ENCODE results near the gene PLXDC1. TPM values are rescaled to one million over a fixed set of nuclear protein-coding genes. Genes with fewer than 3 reads are reported as not detected.

The PLXDC1 gene
- polyA plus RNA-seq, 3 donors from 2014 or later, result 2.8 to 9.7 (median 6.8) TPM

DNA sequence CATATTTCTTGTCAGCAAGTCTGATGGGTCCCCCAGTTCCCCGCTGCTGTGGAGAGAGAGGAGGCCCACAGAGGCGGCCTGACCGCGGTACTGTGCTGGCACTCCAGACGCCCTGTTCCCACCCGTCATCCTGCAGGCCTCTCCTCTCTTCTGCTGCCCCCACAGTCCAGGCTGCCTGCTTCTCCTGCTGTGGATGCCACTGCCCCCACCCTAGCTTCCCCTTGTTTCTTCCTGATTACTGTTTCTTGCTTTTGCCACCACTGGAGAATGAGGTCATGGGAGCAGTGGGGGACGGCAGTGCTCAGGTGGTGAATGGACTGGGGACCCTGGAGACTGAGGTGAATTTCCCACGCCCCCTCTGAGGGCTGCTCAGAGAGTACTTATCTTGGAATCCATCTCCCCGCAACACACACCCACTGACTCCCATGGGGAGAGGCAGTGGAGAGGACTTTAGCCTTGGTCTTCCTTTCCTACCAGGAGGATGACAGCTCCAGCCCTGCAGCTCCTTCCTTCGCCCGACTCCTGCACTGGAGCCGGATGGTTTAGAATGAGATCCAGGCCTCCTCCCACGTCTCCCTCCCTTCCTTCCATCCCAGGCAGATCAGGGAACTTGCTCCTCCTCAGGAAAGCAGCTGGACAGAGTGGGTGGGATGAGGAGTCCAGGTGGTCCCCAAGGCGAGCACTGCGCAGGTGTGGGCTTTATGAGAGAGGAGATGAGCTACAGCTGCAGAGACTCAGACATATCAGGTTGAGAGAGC is 60.4 kb downstream of the PLXDC1 start:
- peaks cover 0 to 1% (median 0%) of the 10 kb centered on the region in 6 donors for H3K9me3 Mint-ChIP-seq
- H3K4me1 Mint-ChIP-seq, result peaks cover 56 to 60% of the 10 kb centered on the region in 2 donors
- DNase-seq, result no peak
- peak overlapping the region in 5 of 6 donors; percentile 79 to 95 (median 87) for H3K27ac Mint-ChIP-seq
- H3K4me3 Mint-ChIP-seq, result peak overlapping the region in 3 of 5 donors; percentile 19 to 59 (median 54)
- no peaks in the 10 kb centered on the region for H3K36me3 Mint-ChIP-seq
- H3K27me3 Mint-ChIP-seq (ENCODE audit: low read depth in 3 of 3), result peaks cover 5 to 14% (median 5%) of the 10 kb centered on the region in 3 donors

DNA sequence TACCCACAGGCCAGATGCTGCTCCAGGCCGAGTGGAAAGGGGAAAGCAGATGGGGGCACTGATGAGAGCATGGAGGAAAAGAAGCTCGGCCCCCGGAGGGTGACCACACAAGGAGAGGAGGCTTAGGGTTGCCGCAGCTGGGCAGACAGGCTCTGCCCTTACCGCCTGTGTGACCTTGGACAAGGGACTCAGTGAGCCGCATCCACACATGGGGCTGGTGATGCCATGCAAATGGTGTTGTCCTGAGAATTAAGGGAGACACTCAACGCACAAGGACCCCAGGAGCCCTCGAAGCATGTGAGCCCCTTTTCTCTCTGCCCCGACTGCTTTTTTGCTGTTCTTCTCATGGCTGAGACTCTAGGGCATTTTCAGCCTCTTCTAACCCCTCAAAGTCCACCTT is 61.0 kb downstream of the PLXDC1 start:
- Mint-ChIP-seq H3K27ac (peak overlapping the region in 3 of 6 donors; percentile 45 to 92 (median 87)), H3K4me3 (peak overlapping the region in 1 of 5 donors; percentile 59), H3K4me1 (peaks cover 49 to 54% of the 10 kb centered on the region in 2 donors), H3K27me3 (ENCODE audit: low read depth in 3 of 3) (peaks cover 5 to 10% (median 5%) of the 10 kb centered on the region in 3 donors), H3K9me3 (peaks cover 0 to 1% (median 0%) of the 10 kb centered on the region in 6 donors), H3K36me3 (no peaks in the 10 kb centered on the region)
- no peak for DNase-seq

DNA sequence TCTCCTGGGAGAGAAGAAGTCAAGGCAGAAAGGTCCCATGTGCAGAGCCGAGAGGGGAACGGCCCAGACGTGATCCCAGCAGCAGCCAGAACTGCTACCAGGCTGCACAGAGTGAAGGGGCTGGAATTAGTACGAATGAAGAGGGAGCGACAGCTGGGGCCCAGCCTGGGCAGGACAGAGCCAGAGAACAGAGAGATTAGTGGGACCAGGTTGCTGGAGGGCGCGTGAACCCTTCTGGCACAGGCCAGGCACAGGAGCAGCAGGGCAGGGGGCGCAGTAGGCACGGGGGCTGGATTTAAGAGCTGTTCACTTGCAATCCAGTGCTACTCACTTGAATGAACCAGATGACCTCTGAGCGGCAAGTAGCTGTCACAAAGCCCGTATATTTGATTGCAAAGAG is 66.9 kb downstream of the PLXDC1 start:
- Mint-ChIP-seq H3K4me1 (peaks cover 12 to 19% of the 10 kb centered on the region in 2 donors), H3K27me3 (ENCODE audit: low read depth in 3 of 3) (no peaks in the 10 kb centered on the region), H3K4me3 (no peak overlapping the region), H3K27ac (no peak overlapping the region), H3K9me3 (no peaks in the 10 kb centered on the region), H3K36me3 (peaks cover 0 to 9% (median 0%) of the 10 kb centered on the region in 3 donors)
- no peak for DNase-seq

DNA sequence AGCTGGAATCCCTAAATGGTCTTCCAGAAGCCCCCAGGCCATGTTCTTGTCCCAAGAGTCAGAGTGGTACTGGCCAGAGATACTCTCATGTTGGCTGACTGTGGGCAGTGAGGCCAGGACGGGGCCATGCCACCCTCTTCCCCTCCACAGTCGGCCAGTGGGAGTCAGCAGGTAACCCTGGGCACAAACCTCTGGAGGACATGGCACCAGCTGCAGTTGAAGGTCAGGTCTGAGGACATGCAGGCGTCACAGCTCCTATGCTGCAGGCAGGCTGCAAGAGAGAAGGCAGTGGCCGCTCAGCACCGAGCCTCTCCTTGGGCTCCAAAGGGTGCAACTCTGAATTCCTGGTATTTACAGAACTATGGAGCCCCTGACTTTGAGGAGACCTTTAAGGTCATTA is 68.2 kb downstream of the PLXDC1 start:
- peaks cover 12 to 14% of the 10 kb centered on the region in 2 donors for H3K4me1 Mint-ChIP-seq
- no peaks in the 10 kb centered on the region for H3K9me3 Mint-ChIP-seq
- DNase-seq, result no peak
- H3K4me3 Mint-ChIP-seq, result no peak overlapping the region
- H3K36me3 Mint-ChIP-seq, result peaks cover 0 to 14% (median 0%) of the 10 kb centered on the region in 3 donors
- H3K27me3 Mint-ChIP-seq (ENCODE audit: low read depth in 3 of 3), result peaks cover 0 to 1% (median 0%) of the 10 kb centered on the region in 3 donors
- H3K27ac Mint-ChIP-seq, result no peak overlapping the region

DNA sequence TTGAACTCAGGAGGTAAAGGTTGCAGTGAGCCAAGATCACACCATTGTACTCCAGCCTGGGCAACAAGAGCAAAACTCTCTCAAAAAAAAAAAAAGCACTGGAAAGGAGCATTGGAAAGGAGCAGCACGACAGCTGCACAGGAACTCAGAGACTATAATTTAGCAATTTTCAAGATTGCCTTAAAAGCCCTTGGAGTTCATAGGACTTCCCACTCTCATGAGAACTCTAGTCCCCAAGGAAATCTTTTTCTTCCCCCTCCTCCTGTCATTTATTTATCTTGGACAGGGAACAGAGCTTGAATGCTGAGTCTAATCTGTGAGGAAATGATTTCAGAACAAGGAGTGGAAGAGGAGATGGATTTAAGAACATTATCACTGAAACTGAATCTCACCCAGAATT is 69.0 kb downstream of the PLXDC1 start:
- Mint-ChIP-seq H3K27ac (peak overlapping the region in 1 of 6 donors; percentile 46), H3K9me3 (no peaks in the 10 kb centered on the region), H3K27me3 (ENCODE audit: low read depth in 3 of 3) (peaks cover 0 to 1% (median 0%) of the 10 kb centered on the region in 3 donors)

DNA sequence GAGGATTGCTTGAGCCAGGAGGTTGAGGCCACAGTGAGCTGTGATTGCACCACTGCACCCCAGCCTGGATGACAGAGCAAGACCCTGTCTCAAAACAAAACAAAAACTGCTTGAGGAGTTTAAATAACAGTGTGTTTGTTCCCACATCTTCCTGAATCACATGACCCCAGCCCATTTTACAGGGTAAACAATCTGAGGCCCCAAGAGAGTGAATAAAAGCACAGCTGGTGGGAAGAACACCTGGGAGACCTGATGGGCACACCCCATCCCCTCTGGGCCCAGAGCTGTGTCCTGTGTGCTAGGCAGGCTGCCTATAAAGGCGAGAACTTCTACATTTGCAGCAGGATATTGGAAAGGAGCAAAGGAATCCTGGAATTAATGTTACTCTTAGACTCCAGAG is 69.6 kb downstream of the PLXDC1 start:
- no peak overlapping the region for H3K27ac Mint-ChIP-seq
- H3K4me1 Mint-ChIP-seq, result peaks cover 12 to 14% of the 10 kb centered on the region in 2 donors
- H3K4me3 Mint-ChIP-seq, result no peak overlapping the region
- no peak for DNase-seq
- peaks cover 0 to 1% (median 0%) of the 10 kb centered on the region in 3 donors for H3K27me3 Mint-ChIP-seq (ENCODE audit: low read depth in 3 of 3)
- H3K9me3 Mint-ChIP-seq, result no peaks in the 10 kb centered on the region
- peaks cover 0 to 14% (median 0%) of the 10 kb centered on the region in 3 donors for H3K36me3 Mint-ChIP-seq

More for the DNA sequence above, 69.0 kb downstream of the PLXDC1 start:
- Mint-ChIP-seq H3K4me3 (no peak overlapping the region), H3K4me1 (peaks cover 12 to 14% of the 10 kb centered on the region in 2 donors), H3K36me3 (peaks cover 0 to 14% (median 0%) of the 10 kb centered on the region in 3 donors)
- DNase-seq, result no peak

DNA sequence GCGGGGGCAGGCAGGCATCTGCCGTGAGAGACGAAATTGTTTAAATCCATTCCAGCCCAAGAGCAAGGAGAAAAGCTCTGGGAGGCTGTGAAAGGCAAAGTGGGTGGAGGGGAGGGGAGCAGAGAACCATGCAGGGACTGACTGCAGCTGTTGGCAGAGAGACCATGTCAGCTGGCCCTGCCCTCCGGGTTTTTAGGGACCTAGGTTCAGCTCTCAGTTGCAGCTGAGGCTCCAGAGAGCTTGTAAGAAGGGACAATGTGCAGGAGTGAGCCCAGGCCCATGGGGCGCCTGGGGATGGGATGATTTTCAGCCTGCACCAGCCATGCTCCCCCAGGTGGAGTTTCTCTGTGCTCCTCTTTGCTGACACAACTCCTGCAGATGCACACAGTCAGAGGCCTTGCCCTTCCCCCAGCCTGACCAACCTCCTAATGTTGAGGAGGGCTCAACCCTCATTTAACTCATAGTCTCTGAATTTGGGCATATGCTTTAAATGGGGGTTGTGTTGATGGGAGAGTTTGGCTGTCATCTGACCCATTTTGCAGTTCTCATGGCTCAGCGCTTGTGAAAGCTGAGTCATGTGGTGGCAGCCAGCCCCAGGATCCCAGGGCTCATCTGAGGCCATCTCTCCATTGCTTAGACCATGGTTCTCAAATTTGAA is 70.9 kb downstream of the PLXDC1 start:
- H3K4me3 Mint-ChIP-seq, result no peak overlapping the region
- no peak for DNase-seq
- H3K4me1 Mint-ChIP-seq, result peaks cover 12 to 13% of the 10 kb centered on the region in 2 donors
- H3K27me3 Mint-ChIP-seq (ENCODE audit: low read depth in 3 of 3), result peaks cover 0 to 1% (median 0%) of the 10 kb centered on the region in 3 donors
- H3K9me3 Mint-ChIP-seq, result no peaks in the 10 kb centered on the region
- no peak overlapping the region for H3K27ac Mint-ChIP-seq
- H3K36me3 Mint-ChIP-seq, result peaks cover 0 to 14% (median 0%) of the 10 kb centered on the region in 3 donors

DNA sequence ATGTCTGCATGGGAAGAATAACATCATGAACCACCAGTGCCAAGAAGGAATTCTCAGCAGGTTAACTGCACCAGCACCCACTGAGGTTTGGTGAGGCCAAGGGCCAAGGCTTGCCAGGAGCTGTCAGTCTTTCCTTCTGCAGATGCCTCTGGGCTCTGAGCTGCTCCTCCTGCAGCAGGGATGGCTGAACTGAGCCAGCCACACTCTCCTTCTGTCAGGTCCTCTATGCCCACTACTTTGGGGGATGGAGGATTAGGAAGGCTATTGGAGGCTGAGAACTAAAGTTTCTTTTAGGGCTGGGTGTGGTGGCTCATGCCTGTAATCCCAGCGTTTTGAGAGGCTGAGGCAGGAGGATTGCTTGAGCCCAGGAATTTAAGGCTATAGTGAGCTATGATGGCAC is 71.6 kb downstream of the PLXDC1 start:
- Mint-ChIP-seq H3K4me3 (no peak overlapping the region), H3K27me3 (ENCODE audit: low read depth in 3 of 3) (peaks cover 0 to 4% (median 3%) of the 10 kb centered on the region in 3 donors), H3K27ac (no peak overlapping the region), H3K36me3 (peaks cover 0 to 14% (median 0%) of the 10 kb centered on the region in 3 donors), H3K4me1 (peaks cover 6 to 7% of the 10 kb centered on the region in 2 donors), H3K9me3 (no peaks in the 10 kb centered on the region)
- no peak for DNase-seq

DNA sequence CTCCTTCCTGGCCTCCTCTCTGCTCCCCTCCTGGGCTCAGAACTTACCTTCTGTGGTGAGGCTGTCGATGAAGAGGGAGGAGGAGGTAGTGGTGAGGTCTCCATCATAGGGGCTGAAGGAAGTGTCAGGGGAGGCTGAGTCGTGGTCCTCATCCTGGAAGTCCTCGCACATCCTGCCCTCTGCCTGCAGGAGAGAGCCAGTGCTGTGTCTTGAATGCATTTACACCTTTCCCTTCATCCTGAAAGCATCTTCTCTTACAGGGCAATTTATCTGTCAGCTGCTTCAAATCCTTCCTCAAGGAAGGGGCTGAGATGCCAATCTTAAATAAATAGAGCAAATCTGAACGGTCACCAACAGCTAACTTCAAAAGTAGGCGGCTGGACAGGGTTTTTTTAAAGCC is 73.6 kb downstream of the PLXDC1 start:
- H3K36me3 Mint-ChIP-seq, result peaks cover 0 to 16% (median 3%) of the 10 kb centered on the region in 3 donors
- H3K27me3 Mint-ChIP-seq (ENCODE audit: low read depth in 3 of 3), result peaks cover 0 to 5% (median 4%) of the 10 kb centered on the region in 3 donors
- H3K4me1 Mint-ChIP-seq, result no peaks in the 10 kb centered on the region
- H3K9me3 Mint-ChIP-seq, result no peaks in the 10 kb centered on the region
- no peak overlapping the region for H3K27ac Mint-ChIP-seq
- no peak overlapping the region for H3K4me3 Mint-ChIP-seq
- no peak for DNase-seq

DNA sequence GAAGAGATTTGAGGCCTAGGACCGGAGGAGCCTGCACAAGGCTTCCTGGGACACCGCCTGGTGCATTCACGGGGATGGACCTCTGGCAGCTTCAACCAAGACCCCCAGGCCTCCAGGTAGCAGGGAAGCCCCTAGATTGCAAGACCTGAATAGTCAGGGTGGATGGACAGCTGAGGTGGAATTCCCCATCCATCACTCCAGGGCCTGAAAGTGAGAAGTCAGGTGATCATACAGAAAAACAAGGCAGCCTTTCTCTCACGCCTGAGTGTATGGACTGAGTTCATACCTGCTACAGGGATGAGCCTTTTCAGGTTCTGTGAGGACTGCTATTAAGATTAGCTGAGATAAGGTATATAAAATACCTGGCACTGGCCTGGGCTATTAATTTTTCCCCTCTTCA is 74.2 kb downstream of the PLXDC1 start:
- Mint-ChIP-seq H3K4me1 (peaks cover 0 to 3% of the 10 kb centered on the region in 2 donors), H3K27me3 (ENCODE audit: low read depth in 3 of 3) (peaks cover 0 to 5% (median 4%) of the 10 kb centered on the region in 3 donors), H3K36me3 (peaks cover 0 to 13% (median 3%) of the 10 kb centered on the region in 3 donors), H3K27ac (no peak overlapping the region), H3K4me3 (no peak overlapping the region), H3K9me3 (no peaks in the 10 kb centered on the region)
- DNase-seq, result no peak

DNA sequence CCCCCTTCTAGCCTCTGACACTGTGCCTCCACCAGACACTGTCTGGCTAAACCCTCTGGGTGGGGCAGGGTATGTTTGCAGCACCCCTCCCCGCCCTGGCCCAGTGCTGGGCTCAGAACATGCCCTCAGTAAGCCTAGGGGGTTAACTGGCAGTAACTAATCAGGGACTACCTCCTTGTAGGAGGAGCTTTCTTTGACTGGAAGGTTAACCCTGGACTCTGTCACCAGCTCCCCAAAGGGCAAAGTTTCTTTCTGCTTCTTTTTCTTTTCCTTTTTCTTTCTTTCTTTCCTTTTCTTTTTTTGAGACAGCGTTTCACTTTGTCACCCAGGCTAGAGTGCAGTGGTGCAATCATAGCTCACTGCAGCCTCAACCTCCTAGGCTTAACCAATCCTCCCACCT is 76.8 kb downstream of the PLXDC1 start:
- no peaks in the 10 kb centered on the region for H3K9me3 Mint-ChIP-seq
- H3K27ac Mint-ChIP-seq, result no peak overlapping the region
- no peak overlapping the region for H3K4me3 Mint-ChIP-seq
- DNase-seq, result no peak
- H3K36me3 Mint-ChIP-seq, result peaks cover 0 to 8% (median 3%) of the 10 kb centered on the region in 3 donors
- peaks cover 2 to 5% (median 4%) of the 10 kb centered on the region in 3 donors for H3K27me3 Mint-ChIP-seq (ENCODE audit: low read depth in 3 of 3)
- peaks cover under 1 to 3% of the 10 kb centered on the region in 2 donors for H3K4me1 Mint-ChIP-seq

DNA sequence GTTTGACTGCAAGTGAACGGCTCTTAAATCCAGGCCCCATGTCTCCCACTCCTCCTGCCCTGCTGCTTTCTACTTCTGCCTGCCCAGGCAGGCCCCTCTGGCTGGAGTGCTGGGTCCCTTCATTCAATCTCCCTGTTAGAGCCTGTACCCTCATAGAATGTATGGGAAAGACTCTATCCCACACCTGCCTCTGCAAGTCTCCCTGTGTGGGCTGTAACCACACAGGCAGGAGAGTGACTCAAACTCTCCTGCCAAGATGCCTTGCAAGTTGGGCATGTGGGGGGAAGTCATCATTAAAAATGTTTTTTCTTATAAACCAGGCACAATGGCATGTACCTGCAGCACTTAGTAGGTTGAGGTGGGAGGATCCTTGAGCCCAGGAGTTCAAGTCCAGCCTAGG is 77.5 kb downstream of the PLXDC1 start:
- Mint-ChIP-seq H3K9me3 (no peaks in the 10 kb centered on the region), H3K4me3 (no peak overlapping the region), H3K4me1 (peaks cover 6% of the 10 kb centered on the region in 2 donors), H3K27ac (peak overlapping the region in 1 of 6 donors; percentile 67), H3K36me3 (peaks cover 0 to 3% (median 3%) of the 10 kb centered on the region in 3 donors), H3K27me3 (ENCODE audit: low read depth in 3 of 3) (peaks cover 2 to 8% (median 3%) of the 10 kb centered on the region in 3 donors)
- no peak for DNase-seq

DNA sequence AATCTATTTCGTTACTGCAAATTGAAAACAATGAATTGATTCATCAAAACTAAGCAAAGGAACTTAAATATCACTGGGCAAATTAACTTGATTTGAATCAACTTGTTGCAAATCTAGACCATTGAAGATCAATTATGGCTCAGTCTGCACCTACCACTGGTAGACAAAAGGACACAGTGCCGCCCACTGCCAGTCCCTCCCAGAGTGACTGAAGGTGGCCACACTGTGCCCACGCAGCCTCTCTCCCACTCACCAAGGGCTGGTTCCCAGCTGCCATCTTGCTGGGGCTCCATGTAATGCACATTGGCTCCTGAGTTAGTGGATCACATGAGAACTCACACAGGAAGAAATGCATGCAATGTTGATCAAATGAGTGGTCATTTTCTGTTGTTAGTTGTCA is 78.1 kb downstream of the PLXDC1 start:
- Mint-ChIP-seq H3K4me1 (peaks cover 6% of the 10 kb centered on the region in 2 donors), H3K9me3 (no peaks in the 10 kb centered on the region), H3K36me3 (peaks cover 0 to 3% (median 3%) of the 10 kb centered on the region in 3 donors), H3K4me3 (no peak overlapping the region), H3K27ac (peak overlapping the region in 1 of 6 donors; percentile 11), H3K27me3 (ENCODE audit: low read depth in 3 of 3) (peaks cover 2 to 8% (median 3%) of the 10 kb centered on the region in 3 donors)
- DNase-seq, result no peak

DNA sequence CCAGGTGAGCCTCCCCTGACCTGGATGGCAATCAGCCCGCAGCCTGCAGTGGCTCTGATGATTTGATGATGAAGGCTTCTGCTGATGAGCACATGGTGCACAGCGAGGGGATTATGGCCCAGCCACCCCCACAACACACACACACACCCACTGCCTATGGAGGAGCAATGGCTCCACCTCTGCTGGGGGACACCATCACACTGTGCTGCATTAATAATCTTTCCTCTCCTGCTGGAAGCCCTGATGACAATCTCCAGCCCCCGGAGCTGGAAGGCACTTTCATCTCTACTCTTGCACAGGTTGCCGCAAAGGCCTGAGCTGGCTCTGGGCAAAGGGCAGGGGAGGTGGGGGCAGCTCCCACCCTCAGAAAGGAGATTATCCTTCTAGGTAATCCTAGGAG is 79.9 kb downstream of the PLXDC1 start:
- peaks cover 3 to 8% (median 4%) of the 10 kb centered on the region in 3 donors for H3K27me3 Mint-ChIP-seq (ENCODE audit: low read depth in 3 of 3)
- no peak overlapping the region for H3K27ac Mint-ChIP-seq
- DNase-seq, result no peak
- peaks cover 0 to 3% (median 3%) of the 10 kb centered on the region in 3 donors for H3K36me3 Mint-ChIP-seq
- H3K4me3 Mint-ChIP-seq, result no peak overlapping the region
- H3K9me3 Mint-ChIP-seq, result no peaks in the 10 kb centered on the region
- peaks cover 6% of the 10 kb centered on the region in 2 donors for H3K4me1 Mint-ChIP-seq
